GM18519 (cell line): ENCODE data around the gene CYP26C1.

Experiments
- ATAC-seq: cut with Tn5 transposase; IDR thresholded peaks from one replicate; pipeline ENCODE4 v1.9.1; 2021; ENCODE audit warnings: mild to moderate bottlenecking, moderate library complexity; ENCODE audit not compliant: unreplicated experiment, low FRiP score

Gene CYP26C1

DNA sequence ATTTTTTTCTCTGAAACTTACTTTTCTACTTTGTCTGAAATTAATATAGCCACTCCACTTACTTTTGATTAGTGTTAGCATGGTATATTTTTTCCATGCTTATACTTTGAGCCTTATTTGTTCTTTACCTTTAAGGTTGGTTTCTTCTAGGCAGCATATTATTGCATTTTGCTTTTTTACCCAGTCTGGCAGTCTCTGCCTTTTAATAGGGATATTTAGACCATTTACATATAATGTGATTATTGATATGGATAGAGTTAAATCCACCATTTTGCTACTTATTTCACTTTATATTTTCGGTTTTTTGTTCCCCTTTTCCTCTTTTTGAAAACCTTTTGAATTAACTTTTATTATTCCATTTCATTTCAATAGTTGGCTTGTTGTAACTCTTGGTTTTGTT, 43.4 kb downstream of the CYP26C1 start:
- no peak for ATAC-seq

DNA sequence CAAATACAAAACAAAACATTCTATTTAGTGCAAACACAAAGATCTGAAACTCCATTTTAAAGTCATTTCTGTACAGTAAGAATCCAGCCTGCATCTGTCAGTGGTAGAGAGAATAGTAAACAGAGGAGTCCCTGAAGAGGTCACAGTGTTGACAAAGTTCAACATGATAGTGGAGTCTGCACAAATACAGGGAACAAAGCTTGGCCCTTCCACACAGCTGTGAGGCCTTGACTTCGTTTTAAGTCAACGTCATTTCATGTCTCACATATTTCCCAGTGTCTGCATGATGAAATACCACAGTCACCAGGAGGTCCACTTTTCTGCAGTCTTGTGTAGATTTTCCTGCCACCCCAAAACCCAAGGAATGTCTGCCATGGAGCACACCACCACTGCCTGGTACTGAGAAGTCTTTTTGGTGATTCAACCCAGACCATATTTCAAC, 46.1 kb downstream of the CYP26C1 start:
- no peak for ATAC-seq

DNA sequence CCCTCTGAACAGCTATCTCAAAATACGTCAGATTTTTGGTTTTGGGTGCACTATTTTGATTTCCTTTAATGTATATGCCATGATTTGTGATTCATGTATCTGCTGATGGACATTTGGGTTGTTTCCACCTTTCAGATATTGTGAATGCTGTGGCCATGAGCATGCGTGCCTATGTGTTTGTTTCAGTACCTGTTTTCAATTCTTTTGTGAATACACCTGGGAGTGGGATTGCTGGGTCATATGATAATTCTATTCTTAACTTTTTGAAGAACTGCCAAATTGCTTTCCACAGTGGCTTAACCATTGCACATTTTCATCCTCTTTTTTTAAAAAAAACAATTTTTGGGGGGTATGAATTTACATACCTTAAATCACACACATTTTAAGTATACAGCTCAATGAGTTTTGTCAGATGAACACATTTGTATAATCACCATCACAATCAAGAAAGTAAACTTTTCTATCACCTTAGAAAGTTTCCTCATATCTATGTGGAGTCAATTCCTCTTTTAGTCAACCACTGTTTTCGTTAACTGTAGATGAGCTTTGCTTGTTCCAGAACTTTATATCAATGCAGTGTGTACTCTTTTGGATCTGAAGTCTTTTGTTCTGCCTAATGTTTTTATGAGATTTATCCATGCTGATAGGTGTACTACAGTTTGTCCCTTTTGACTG, 50.0 kb downstream of the CYP26C1 start:
- no peak for ATAC-seq

DNA sequence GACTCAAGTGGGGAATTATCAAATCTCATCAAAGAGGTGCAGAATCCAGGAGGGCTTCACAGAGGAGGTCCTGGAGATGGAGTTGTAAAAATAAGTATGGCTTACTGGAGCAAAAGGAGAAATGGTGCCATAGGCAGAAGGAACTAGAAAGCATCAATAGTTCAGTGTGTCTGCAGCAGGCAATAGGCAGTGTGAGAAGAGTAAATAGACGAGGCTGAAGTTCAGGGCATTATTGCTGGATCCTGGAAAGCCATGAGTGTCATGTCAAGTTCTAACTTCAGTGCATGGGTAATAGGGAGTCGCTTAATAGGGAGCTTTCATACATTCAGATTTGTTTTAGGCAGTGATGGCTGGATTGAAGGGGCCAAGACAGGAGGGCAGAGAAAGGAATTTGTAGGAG, 52.4 kb downstream of the CYP26C1 start:
- ATAC-seq = no peak

DNA sequence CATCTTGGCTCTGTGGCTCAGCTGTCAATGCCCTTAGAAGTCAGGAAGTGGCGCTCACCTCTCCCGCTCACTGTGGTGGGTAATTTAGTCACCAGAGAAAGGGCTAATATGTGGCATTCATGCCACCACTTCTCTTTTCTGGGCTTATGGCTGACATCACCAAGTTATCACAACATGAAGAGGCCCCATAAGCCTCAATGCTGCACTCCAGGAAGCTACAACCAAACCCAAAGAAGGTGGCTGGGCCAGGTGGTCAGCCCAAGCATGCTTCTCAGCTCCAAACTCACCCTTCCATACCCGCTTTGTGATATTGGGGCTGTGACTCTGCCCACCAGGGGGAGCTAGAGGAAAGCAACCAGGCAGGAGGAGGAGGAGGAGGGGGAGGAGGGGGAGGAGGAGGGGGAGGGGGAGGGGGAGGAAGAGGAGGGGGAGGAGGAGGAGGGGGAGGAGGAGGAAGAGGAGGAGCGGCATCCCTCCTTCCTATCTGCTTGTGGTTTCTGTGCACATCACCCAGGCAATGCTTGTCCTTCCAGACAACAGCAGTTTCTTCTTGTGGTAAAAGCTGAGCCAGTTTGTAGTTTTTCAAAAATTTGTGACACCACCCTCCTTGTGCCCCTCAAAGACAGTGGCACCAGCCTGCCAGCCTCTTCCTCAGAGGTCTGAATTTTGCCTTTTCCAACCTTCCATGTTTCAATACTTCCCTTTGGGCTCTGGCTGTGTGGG, 55.2 kb downstream of the CYP26C1 start:
- ATAC-seq = no peak
